GM04503 (cell line): ENCODE results near the gene PCDH15.

ENCODE experiments used
- DNase-seq: peaks from one replicate; pipeline ENCODE4 v3.0.0-alpha.2; 2012; ENCODE audit warnings: low read depth

The PCDH15 gene

DNA sequence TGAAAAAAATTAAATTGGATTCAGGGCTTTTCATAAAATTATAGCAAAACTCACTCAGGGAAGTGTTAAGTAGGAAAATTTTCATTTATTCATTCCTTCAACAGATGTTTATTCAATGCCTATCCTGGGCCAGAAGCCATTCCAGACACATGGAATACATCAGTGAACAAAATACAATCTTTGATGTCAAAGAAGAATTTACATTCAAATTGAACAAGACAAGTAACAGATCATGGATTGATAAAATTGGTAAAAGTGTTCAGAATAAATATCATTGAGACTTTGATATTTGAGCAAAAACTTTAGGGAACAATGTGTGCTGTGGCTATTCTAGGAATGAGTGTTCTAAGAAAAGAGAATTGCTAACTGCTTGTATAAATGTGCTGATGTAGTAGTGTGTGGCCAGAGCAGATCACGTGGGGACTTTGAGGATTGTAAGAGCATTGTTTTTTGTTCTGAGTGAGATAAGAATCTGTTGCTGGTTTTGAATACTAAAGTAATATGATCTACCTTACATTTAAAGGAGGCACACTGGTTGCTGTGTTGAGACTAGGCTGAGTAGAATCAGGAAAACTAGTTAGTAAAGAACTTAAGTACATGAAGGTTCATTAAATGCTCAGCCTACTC lies 957.2 kb downstream of the PCDH15 start:
- DNase-seq: no peak

GRCh38 chr10:53841483-53842145 lies 959.4 kb downstream of the PCDH15 start:
- no peak for DNase-seq

DNA sequence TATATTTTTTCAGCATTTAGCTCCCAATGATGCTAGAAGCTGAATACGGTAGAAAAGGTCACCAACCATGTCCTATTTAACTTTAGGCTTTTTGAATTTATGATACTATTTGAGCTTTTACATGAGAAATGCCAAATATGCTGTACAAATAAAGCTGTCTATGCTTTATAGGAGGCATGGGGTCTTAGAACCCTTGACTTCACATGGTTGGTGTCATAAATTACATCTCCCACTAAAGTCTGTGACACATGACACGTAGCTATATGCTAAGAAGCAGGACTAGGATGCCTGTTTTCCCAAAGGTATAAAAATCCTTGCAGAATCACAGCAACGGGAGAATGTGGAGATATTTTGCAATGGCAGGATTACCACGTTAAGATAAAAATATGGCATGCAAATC lies 960.4 kb downstream of the PCDH15 start:
- DNase-seq: no peak

DNA sequence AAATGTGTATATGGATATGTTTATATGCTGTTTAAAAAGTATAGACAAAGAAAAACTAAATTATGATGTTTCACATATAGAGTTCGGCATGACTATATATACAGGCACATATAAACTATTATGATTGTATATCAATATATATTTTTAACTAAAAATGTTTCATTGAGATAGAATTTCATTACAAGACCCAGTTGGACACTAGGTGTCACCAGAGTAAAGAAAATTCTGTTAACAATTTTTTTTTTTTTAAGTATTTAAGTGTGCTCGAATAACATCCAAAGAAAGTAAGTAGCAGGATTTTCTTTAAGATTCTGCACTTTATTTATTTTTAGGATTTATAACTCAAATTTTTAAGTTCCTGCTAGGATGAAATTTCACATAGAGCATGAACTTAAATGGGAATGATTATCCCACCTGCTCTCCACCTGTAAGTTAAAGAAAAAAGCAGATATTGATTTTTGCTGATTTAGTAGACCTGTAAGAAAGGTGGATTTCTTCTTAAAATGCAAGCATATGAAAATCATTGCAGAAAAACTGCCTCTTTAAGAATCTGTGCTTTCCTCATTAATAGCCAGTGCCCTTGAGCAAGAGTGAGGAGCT lies 961.5 kb downstream of the PCDH15 start:
- no peak for DNase-seq

GRCh38 chr10:53836638-53837037 lies 964.4 kb downstream of the PCDH15 start:
- DNase-seq: no peak

- no peak for DNase-seq
Measured at GRCh38 chr10:53833908-53834307, 967.1 kb downstream of the PCDH15 start.

GRCh38 chr10:53827261-53827660 lies 973.8 kb downstream of the PCDH15 start:
- no peak for DNase-seq

GRCh38 chr10:53808677-53809372 lies 992.2 kb downstream of the PCDH15 start:
- no peak for DNase-seq

DNA sequence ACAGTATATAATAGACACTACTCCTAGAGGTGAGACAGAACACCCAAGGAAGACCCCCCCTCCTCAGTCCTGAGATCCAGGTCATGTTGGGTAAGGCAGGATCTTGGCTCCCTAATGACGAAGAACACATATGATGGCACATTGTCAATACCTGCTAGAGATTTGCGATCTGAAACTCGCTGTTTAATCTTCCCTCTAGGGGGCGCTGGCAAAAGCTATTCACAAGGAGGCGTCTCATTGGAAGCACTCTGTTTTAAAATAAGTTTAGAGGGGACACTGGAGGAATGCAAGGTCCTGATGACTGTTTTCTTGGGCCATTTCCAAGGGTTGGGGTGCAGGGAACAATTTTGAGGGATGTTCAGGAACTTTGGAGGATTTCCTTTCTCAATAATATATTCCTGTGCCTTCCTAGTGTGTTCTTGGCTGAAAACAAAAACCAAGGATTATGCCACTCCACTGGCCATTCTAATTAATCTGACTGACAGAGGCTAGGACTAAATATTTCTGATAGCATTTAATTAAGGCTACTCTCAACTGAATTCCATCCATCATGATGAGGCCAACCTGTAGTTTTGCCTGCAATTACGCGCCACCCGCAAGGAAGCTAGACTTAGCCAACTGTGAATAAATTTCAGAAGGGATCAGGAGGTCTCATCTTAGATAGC lies 1014.7 kb downstream of the PCDH15 start:
- no peak for DNase-seq

DNA sequence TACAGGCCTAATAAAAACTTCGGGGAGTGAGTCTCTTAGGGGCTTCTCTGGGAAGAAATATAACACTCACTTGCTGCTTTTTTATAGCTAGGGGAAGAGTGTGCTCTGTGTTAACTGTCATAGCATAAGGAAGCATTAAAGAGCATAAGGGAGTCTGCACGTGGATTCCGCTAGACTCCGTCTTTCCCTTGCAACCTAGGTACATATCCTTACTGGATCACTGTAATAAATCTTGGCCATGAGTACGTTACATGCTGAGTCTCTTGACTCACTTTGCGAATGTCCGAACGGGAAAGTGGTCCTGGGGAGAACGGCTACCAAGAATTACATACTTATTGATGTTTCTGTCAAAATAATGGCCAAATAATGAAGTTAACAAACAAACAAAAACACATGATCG lies 1029.3 kb downstream of the PCDH15 start:
- no peak for DNase-seq

- DNase-seq: no peak
Measured at GRCh38 chr10:53770903-53771302, 1030.1 kb downstream of the PCDH15 start.

- DNase-seq: no peak
Measured at GRCh38 chr10:53765311-53765710, 1035.7 kb downstream of the PCDH15 start.

DNA sequence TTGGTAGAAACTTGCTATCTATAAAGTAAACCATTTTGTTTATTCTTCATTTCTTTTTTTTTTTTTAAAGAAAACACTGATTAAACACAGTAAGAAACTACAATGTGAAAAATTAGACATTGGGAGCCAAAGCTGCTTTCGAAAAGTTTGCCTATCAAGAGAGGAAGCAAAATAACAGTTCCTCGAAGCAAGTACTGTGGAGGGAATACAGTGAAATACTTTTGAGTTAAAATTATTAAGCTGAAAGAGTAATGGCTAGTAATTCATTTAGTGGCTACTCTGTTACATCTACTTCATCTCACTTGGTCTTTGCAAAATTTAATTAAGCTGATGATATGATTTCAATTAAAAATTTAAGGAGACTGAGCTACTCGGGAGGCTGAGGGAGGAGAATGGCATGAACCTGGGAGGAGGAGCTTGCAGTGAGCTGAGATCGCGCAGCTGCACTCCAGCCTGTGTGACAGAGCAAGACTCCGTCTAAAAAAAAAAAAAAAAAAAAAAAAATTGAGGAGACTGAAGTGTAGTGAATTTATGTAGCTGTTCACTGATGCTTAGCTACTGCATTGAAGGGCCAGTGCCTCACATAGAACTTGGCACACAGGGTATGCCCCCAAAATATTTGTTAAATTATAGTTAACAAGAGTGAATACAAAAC lies 1046.3 kb downstream of the PCDH15 start:
- no peak for DNase-seq
